K562 (cell line): ENCODE results near the gene WDR46. TPM values are rescaled to one million over a fixed set of nuclear protein-coding genes. Genes with fewer than 3 reads are reported as not detected.

Experiments
- BHLHE40 ChIP-seq: IDR thresholded peaks from 2 replicates; pipeline ENCODE4 v1.6.1; 2011; ENCODE audit warnings: low read length, improper control_type of control experiment
- BRCA1 ChIP-seq, 2 experiments: fragments of 450-650 bp in 1 of 2; sonication (generic) in 1 of 2; formaldehyde crosslinking in 1 of 2; IDR thresholded peaks; 2 replicates each; pipeline versions ENCODE4 v1.5.0 to v1.6.1; 2017 to 2020; ENCODE audit warnings: mild to moderate bottlenecking in 1 of 2, missing genetic modification reagents in 1 of 2
- CBX5 ChIP-seq: IDR thresholded peaks from 2 replicates; pipeline ENCODE4 v1.6.1; 2014; ENCODE audit warnings: low read depth, borderline replicate concordance
- CCAR2 ChIP-seq: fragments of 200-400 bp; formaldehyde crosslinking; IDR thresholded peaks from 2 replicates; pipeline ENCODE4 v1.6.1; 2017; ENCODE audit warnings: mild to moderate bottlenecking, low read depth, low read length
- HDAC2 ChIP-seq: fragments of 450-650 bp; IDR thresholded peaks from 2 replicates; pipeline ENCODE4 v1.6.1; 2016; ENCODE audit warnings: mild to moderate bottlenecking
- HDAC8 ChIP-seq: fragments of 450-650 bp; IDR thresholded peaks from 2 replicates; pipeline ENCODE4 v1.6.1; 2016; ENCODE audit warnings: mild to moderate bottlenecking, missing genetic modification characterization, moderate library complexity, missing compliant biosample characterization
- NFRKB ChIP-seq: fragments of 450-650 bp; IDR thresholded peaks from 2 replicates; pipeline ENCODE4 v1.6.1; 2016; ENCODE audit warnings: low read depth
- NR2C2 ChIP-seq, 2 experiments: fragments of 200-800 bp in 1 of 2; sonication (Bioruptor generic) in 1 of 2; sonication (generic) in 1 of 2; formaldehyde crosslinking in 1 of 2; IDR thresholded peaks; 2 replicates each; pipeline versions ENCODE4 v1.6.1 to v1.8.0; 2016 to 2022; ENCODE audit warnings: mild to moderate bottlenecking in 1 of 2, missing compliant biosample characterization in 1 of 2, missing genetic modification characterization in 1 of 2, missing genetic modification reagents in 1 of 2
- NR2F6 ChIP-seq: fragments of 450-650 bp; formaldehyde crosslinking; IDR thresholded peaks from 2 replicates; pipeline ENCODE4 v1.4.0; 2020; ENCODE audit warnings: mild to moderate bottlenecking
- POU5F1 ChIP-seq: fragments of 150-350 bp; IDR thresholded peaks from 2 replicates; pipeline ENCODE4 v1.6.1; 2014; ENCODE audit warnings: borderline replicate concordance, low read length, low read depth, mild to moderate bottlenecking; ENCODE audit not compliant: partially characterized antibody
- TCF7 ChIP-seq: sonication (generic); IDR thresholded peaks from 2 replicates; pipeline ENCODE4 v1.6.1; 2016; ENCODE audit warnings: antibody characterized with exemption, borderline replicate concordance
- TEAD2 ChIP-seq: fragments of 450-650 bp; IDR thresholded peaks from 2 replicates; pipeline ENCODE4 v1.6.1; 2016; ENCODE audit warnings: missing genetic modification characterization, control low read depth, missing compliant biosample characterization
- ZFP1 ChIP-seq: fragments of 450-650 bp; formaldehyde crosslinking; IDR thresholded peaks from 2 replicates; pipeline ENCODE4 v1.4.0; 2020; ENCODE audit warnings: mild to moderate bottlenecking, mixed read lengths
- ZFX ChIP-seq: sonication (generic); formaldehyde crosslinking; IDR thresholded peaks from 2 replicates; pipeline ENCODE4 v1.8.0; 2022; ENCODE audit warnings: mild to moderate bottlenecking, missing genetic modification reagents, moderate library complexity
- ZNF785 ChIP-seq: fragments of 250-450 bp; sonication (Bioruptor Pico); IDR thresholded peaks from 2 replicates; pipeline ENCODE4 v1.4.0; 2020; ENCODE audit warnings: mild to moderate bottlenecking
- polyA plus RNA-seq, 8 experiments: library from polyadenylated mRNA; depleted of rRNA in 4 of 8; stranded (reverse) in 5 of 8; unstranded in 3 of 8; fragments of >200 nt; fragmentation: Nextera tagmentation in 2 of 8; fragmentation: Illumina TruSeq in 1 of 8; extraction: Ambion mirVana in 2 of 8; extraction: Trizol in 1 of 8; gene quantifications; 2 replicates each; pipeline versions ENCODE4 v1.2.1 to v1.2.3, GENCODE V29; 2011 to 2014; ENCODE audit warnings: inconsistent platforms in 1 of 8, missing spikeins in 1 of 8
- total RNA-seq, 7 experiments: library from RNA; depleted of rRNA in 6 of 7; stranded (reverse); fragments of >200 nt in 6 of 7; fragmentation: Illumina TruSeq in 2 of 7; extraction: Trizol in 2 of 7; gene quantifications; 2 replicates each; pipeline versions ENCODE4 v1.2.1 to v1.2.3, GENCODE V29; 2011 to 2021; ENCODE audit warnings: low replicate concordance in 1 of 7
- TF ChIP-seq, protein P1 (sequence below): sonication (generic); formaldehyde crosslinking; IDR thresholded peaks from 2 replicates; pipeline ENCODE4 v1.8.0; 2022; ENCODE audit warnings: missing genetic modification reagents, mild to moderate bottlenecking, borderline replicate concordance
- TF ChIP-seq, protein P2 (sequence below): fragments of 450-650 bp; IDR thresholded peaks from one replicate; pipeline ENCODE4 v1.6.1; 2018; ENCODE audit warnings: mild to moderate bottlenecking, moderate library complexity; ENCODE audit not compliant: partially characterized antibody
- TF ChIP-seq, protein P3 (sequence below): fragments of 250-450 bp; sonication (Bioruptor Pico); IDR thresholded peaks from 2 replicates; pipeline ENCODE4 v1.4.0; 2020; ENCODE audit warnings: mild to moderate bottlenecking
- TF ChIP-seq, protein P4 (sequence below): sonication (generic); formaldehyde crosslinking; IDR thresholded peaks from 2 replicates; pipeline ENCODE4 v1.8.1; 2023; ENCODE audit warnings: mild to moderate bottlenecking, missing genetic modification reagents
- TF ChIP-seq, protein P5 (sequence below): fragments of 250-450 bp; sonication (Bioruptor Pico); IDR thresholded peaks from 2 replicates; pipeline ENCODE4 v1.5.0; 2021

Gene WDR46
- total and polyA plus RNA-seq, 9 of the 15 experiments (the other 6 are each of a cell fraction or from before 2014, with no cell fraction given) = 8.9 to 146 (median 93.1) TPM

DNA sequence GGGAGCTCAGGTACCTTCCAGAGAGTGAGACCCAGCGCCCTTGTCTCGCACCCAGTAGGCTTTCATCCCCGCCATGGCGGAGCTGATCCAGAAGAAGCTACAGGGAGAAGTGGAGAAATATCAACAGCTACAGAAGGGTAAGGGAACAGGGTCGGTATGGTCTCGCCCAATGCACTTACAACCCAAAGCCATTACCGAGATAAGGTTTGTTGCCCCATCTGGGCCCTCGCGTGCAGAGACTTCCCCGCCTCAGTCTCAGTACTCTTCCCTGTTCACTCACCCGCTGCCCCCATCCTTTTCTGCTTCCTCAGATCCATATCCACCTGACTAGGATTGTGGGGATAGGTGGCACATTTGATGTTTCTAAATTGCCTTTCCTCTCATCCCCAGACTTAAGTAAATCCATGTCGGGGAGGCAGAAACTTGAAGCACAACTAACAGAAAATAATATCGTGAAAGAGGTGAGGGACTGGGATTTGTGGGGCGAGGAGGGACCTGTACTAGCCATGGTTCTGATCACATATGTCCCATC, 811 bp upstream of the WDR46 start (continued):
- TF ChIP-seq, protein P1, sequence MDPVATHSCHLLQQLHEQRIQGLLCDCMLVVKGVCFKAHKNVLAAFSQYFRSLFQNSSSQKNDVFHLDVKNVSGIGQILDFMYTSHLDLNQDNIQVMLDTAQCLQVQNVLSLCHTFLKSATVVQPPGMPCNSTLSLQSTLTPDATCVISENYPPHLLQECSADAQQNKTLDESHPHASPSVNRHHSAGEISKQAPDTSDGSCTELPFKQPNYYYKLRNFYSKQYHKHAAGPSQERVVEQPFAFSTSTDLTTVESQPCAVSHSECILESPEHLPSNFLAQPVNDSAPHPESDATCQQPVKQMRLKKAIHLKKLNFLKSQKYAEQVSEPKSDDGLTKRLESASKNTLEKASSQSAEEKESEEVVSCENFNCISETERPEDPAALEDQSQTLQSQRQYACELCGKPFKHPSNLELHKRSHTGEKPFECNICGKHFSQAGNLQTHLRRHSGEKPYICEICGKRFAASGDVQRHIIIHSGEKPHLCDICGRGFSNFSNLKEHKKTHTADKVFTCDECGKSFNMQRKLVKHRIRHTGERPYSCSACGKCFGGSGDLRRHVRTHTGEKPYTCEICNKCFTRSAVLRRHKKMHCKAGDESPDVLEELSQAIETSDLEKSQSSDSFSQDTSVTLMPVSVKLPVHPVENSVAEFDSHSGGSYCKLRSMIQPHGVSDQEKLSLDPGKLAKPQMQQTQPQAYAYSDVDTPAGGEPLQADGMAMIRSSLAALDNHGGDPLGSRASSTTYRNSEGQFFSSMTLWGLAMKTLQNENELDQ = 0 out of 2 replicates have a peak, but pooled peaks have one; percentile 20
- TF ChIP-seq NR2F6 (CRISPR knock-in tag) (no peak), ZNF785 (CRISPR knock-in tag) (no peak), BHLHE40 (no peak), CBX5 (no peak), CCAR2 (no peak), NFRKB (0 out of 2 replicates have a peak, but pooled peaks have one; percentile 68), TEAD2 (no peak), HDAC2 (0 out of 2 replicates have a peak, but pooled peaks have one; percentile 2), ZFP1 (no peak), ZFX (CRISPR knock-in tag) (peak; percentile 38; the same call in 1 of the 2 replicates), HDAC8 (tag) (no peak), NR2C2 (CRISPR knock-in tag; IDR thresholded peaks at IDR 0.05) (no peak), NR2C2 (tag; IDR thresholded peaks at IDR 0.05) (peak; percentile 94; the same call in 1 of the 2 replicates), TCF7 (no peak), POU5F1 (no peak), BRCA1 (IDR thresholded peaks at IDR 0.05) (no peak), BRCA1 (CRISPR knock-in tag; IDR thresholded peaks at IDR 0.05) (no peak)
- TF ChIP-seq, protein P2, sequence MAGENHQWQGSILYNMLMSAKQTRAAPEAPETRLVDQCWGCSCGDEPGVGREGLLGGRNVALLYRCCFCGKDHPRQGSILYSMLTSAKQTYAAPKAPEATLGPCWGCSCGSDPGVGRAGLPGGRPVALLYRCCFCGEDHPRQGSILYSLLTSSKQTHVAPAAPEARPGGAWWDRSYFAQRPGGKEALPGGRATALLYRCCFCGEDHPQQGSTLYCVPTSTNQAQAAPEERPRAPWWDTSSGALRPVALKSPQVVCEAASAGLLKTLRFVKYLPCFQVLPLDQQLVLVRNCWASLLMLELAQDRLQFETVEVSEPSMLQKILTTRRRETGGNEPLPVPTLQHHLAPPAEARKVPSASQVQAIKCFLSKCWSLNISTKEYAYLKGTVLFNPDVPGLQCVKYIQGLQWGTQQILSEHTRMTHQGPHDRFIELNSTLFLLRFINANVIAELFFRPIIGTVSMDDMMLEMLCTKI = no peak
- TF ChIP-seq, protein P3, sequence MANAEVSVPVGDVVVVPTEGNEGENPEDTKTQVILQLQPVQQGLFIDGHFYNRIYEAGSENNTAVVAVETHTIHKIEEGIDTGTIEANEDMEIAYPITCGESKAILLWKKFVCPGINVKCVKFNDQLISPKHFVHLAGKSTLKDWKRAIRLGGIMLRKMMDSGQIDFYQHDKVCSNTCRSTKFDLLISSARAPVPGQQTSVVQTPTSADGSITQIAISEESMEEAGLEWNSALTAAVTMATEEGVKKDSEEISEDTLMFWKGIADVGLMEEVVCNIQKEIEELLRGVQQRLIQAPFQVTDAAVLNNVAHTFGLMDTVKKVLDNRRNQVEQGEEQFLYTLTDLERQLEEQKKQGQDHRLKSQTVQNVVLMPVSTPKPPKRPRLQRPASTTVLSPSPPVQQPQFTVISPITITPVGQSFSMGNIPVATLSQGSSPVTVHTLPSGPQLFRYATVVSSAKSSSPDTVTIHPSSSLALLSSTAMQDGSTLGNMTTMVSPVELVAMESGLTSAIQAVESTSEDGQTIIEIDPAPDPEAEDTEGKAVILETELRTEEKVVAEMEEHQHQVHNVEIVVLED (CRISPR knock-in tag) = no peak
- TF ChIP-seq, protein P4, sequence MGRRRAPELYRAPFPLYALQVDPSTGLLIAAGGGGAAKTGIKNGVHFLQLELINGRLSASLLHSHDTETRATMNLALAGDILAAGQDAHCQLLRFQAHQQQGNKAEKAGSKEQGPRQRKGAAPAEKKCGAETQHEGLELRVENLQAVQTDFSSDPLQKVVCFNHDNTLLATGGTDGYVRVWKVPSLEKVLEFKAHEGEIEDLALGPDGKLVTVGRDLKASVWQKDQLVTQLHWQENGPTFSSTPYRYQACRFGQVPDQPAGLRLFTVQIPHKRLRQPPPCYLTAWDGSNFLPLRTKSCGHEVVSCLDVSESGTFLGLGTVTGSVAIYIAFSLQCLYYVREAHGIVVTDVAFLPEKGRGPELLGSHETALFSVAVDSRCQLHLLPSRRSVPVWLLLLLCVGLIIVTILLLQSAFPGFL (CRISPR knock-in tag) = 0 out of 2 replicates have a peak, but pooled peaks have one; percentile 4
- TF ChIP-seq, protein P5, sequence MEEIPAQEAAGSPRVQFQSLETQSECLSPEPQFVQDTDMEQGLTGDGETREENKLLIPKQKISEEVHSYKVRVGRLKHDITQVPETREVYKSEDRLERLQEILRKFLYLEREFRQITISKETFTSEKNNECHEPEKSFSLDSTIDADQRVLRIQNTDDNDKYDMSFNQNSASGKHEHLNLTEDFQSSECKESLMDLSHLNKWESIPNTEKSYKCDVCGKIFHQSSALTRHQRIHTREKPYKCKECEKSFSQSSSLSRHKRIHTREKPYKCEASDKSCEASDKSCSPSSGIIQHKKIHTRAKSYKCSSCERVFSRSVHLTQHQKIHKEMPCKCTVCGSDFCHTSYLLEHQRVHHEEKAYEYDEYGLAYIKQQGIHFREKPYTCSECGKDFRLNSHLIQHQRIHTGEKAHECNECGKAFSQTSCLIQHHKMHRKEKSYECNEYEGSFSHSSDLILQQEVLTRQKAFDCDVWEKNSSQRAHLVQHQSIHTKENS (CRISPR knock-in tag) = no peak
